Panc1 (cell line): ENCODE measurements around the gene UCP2. TPM values are rescaled to one million over a fixed set of nuclear protein-coding genes. Genes with fewer than 3 reads are reported as not detected.

Experiments used
- ATAC-seq: fragments of 200-7000 bp; cut with Tn5 transposase; 2 replicates; pipeline ENCODE4 v1.9.1; 2020; ENCODE audit warnings: mild to moderate bottlenecking, moderate library complexity
- BruUV-seq: library from RNA; stranded (reverse); fragments of 400-500 nt; replicated peaks from 2 replicates; lab custom pipeline; 2021; lab: Mats Ljungman, UMichigan
- CTCF ChIA-PET: fragments of 300-600 bp; sonication (Branson Sonifier 250); formaldehyde crosslinking; loops from one replicate; lab custom pipeline; 2022; ENCODE audit warnings: antibody characterized with exemption; lab: Charles Lee
- POLR2A ChIA-PET: fragments of 300-600 bp; sonication (Branson Sonifier 250); formaldehyde crosslinking; loops from one replicate; lab custom pipeline; 2022; ENCODE audit warnings: antibody characterized with exemption; lab: Charles Lee
- DNase-seq: peaks from one replicate; pipeline ENCODE4 v3.0.0-alpha.2; 2010; ENCODE audit warnings: low read depth, low spot score
- H3K27ac ChIP-seq: 2 replicates; pipeline ENCODE4 v1.5.1; 2011; ENCODE audit warnings: mild to moderate bottlenecking, low read length, inconsistent platforms
- H3K27me3 ChIP-seq: fragments of 200-500 bp; sonication (Bioruptor generic); 2 replicates; pipeline ENCODE4 v1.6.0; 2014; ENCODE audit warnings: low read length, inconsistent platforms; ENCODE audit not compliant: control insufficient read depth, insufficient read depth
- H3K36me3 ChIP-seq: fragments of 200-500 bp; sonication (Bioruptor generic); 2 replicates; pipeline ENCODE4 v1.5.1; 2014; ENCODE audit warnings: inconsistent platforms, mild to moderate bottlenecking, low read length, moderate library complexity; ENCODE audit not compliant: control insufficient read depth, insufficient read depth
- H3K4me1 ChIP-seq: 2 replicates; pipeline ENCODE4 v1.5.1; 2011; ENCODE audit warnings: inconsistent platforms, mild to moderate bottlenecking, low read length, moderate library complexity; ENCODE audit not compliant: control insufficient read depth, insufficient read depth
- H3K4me3 ChIP-seq, 2 experiments: 2 replicates each; pipeline ENCODE4 v1.5.1; 2011 to 2012; ENCODE audit warnings: low read depth in 2 of 2, low read length in 2 of 2, mild to moderate bottlenecking in 2 of 2, inconsistent platforms in 1 of 2, moderate library complexity in 1 of 2
- H3K9me3 ChIP-seq: fragments of 200-500 bp; sonication (Bioruptor generic); 2 replicates; pipeline ENCODE4 v1.5.1; 2014; ENCODE audit warnings: low read depth, mild to moderate bottlenecking, inconsistent platforms, low read length, moderate library complexity; ENCODE audit not compliant: control insufficient read depth, insufficient read depth
- POLR2AphosphoS5 ChIP-seq: IDR thresholded peaks from 2 replicates; pipeline ENCODE4 v1.6.1; 2012; ENCODE audit warnings: mild to moderate bottlenecking, low read depth, low read length, moderate library complexity
- REST ChIP-seq, 2 experiments: IDR thresholded peaks; 2 replicates each; pipeline ENCODE4 v1.6.1; 2011 to 2012; ENCODE audit warnings: low read depth in 2 of 2, control low read depth in 1 of 2, low read length in 1 of 2, mild to moderate bottlenecking in 1 of 2, moderate library complexity in 1 of 2; ENCODE audit not compliant: insufficient read depth in 1 of 2
- SIN3A ChIP-seq: IDR thresholded peaks from 2 replicates; pipeline ENCODE4 v1.6.1; 2012; ENCODE audit warnings: low read depth, mild to moderate bottlenecking, low read length, moderate library complexity, borderline replicate concordance; ENCODE audit not compliant: insufficient read depth
- TCF7L2 ChIP-seq: IDR thresholded peaks from 2 replicates; pipeline ENCODE4 v1.6.1; 2011; ENCODE audit warnings: mild to moderate bottlenecking, low read depth, low read length, inconsistent platforms
- in situ Hi-C: cut with HindIII; loops from 2 replicates; pipeline ENCODE4 v1.10.0; 2016; ENCODE audit warnings: low sequenced_read_pairs, low pct_unique_long_range_greater_than_20kb
- intact Hi-C: fragments of 100-400 bp; cut with micrococcal nuclease; formaldehyde crosslinking; loops from one replicate; pipeline ENCODE4 v1.10.0; 2022; ENCODE audit not compliant: unreplicated experiment
- total RNA-seq: library from RNA; stranded (reverse); gene quantifications from one replicate; pipeline ENCODE4 v1.2.1, GENCODE V29; 2021; ENCODE audit not compliant: unreplicated experiment
- TF ChIP-seq, protein P1 (sequence below): fragments of 450-650 bp; IDR thresholded peaks from 2 replicates; pipeline ENCODE4 v1.5.1; 2017; ENCODE audit warnings: mild to moderate bottlenecking

The UCP2 gene
- total RNA-seq, 1 experiment from 2014 or later: 68.8 TPM

- no TSS peak for BruUV-seq
Measured at GRCh38 chr11:73963861-73964260, 18.8 kb downstream of the UCP2 start.

DNA sequence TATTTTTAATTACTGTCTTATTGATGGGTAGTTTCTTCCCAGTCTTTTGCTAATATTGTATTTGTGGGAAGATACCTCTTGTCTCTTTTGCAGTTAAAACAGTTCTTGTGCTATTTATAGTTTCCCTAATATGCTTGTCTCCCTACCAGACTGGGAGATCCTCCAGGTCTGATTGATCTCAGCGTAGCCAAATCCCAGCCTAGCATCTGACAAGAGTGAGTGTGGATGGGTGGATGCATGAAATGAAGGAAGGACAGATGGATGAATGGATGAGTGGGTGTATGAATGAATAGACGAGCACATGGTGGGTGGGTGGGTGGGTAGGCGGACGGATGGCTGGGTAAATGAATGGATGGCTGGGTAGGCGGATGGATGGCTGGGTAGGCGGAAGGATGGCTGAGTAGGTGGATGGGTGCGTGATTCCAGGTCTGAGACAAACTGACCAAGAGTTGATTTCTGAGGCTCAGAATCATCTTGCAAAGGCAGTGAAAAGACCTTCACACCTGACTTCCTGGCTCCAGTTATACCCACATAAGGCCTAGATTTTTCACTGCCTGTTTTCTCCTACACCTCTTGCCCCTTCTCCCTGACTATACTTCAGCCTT lies 20.4 kb downstream of the UCP2 start:
- H3K9me3 ChIP-seq: no peaks in the 10 kb centered on the region
- no peak overlapping the region for H3K4me3 ChIP-seq
- peaks cover 9% of the 10 kb centered on the region for H3K4me1 ChIP-seq
- intact Hi-C loops (loop anchor here (10.0 kb wide), 1 partner anchor 133 kb away; no protein-coding TSS in a partner anchor), in situ Hi-C loops (no loop called here)
- ChIA-PET CTCF (no interaction called here), POLR2A (no interaction called here)
- no peaks in the 10 kb centered on the region for H3K36me3 ChIP-seq
- TF ChIP-seq, protein P1, sequence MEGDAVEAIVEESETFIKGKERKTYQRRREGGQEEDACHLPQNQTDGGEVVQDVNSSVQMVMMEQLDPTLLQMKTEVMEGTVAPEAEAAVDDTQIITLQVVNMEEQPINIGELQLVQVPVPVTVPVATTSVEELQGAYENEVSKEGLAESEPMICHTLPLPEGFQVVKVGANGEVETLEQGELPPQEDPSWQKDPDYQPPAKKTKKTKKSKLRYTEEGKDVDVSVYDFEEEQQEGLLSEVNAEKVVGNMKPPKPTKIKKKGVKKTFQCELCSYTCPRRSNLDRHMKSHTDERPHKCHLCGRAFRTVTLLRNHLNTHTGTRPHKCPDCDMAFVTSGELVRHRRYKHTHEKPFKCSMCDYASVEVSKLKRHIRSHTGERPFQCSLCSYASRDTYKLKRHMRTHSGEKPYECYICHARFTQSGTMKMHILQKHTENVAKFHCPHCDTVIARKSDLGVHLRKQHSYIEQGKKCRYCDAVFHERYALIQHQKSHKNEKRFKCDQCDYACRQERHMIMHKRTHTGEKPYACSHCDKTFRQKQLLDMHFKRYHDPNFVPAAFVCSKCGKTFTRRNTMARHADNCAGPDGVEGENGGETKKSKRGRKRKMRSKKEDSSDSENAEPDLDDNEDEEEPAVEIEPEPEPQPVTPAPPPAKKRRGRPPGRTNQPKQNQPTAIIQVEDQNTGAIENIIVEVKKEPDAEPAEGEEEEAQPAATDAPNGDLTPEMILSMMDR: no peak
- TF ChIP-seq SIN3A (no peak), TCF7L2 (no peak), POLR2AphosphoS5 (no peak), REST (IDR thresholded peaks at IDR 0.05; ENCODE audit: insufficient read depth in 1 of 2, low read depth in 2 of 2, low read length in 1 of 2) (no peak)
- no TSS peak for BruUV-seq
- H3K27me3 ChIP-seq: no peaks in the 10 kb centered on the region
- ATAC-seq (no peak), DNase-seq (no peak)
- no peak overlapping the region for H3K27ac ChIP-seq

More at GRCh38 chr11:73963861-73964260, 18.8 kb downstream of the UCP2 start:
- ChIA-PET POLR2A (no interaction called here), CTCF (interaction anchor here (0.6 to 1.2 kb wide), 4 partner anchors 32 to 292 kb away, joined by 3 to 6 read pairs (median 4); partner anchors contain the start of gene C2CD3)
- no peak overlapping the region for H3K4me3 ChIP-seq
- H3K27me3 ChIP-seq: no peaks in the 10 kb centered on the region
- in situ Hi-C loops: no loop called here
- H3K9me3 ChIP-seq: no peaks in the 10 kb centered on the region
- no peak for DNase-seq
- peaks cover 9% of the 10 kb centered on the region for H3K4me1 ChIP-seq
- intact Hi-C loops: loop anchor here (10.0 kb wide), 1 partner anchor 131 kb away; no protein-coding TSS in a partner anchor
- ATAC-seq: no peak
- no peaks in the 10 kb centered on the region for H3K36me3 ChIP-seq
- TF ChIP-seq POLR2AphosphoS5: no peak
- TF ChIP-seq SIN3A: no peak
- 0 out of 2 replicates have a peak overlapping the region, but pooled peaks have one; percentile 8 for H3K27ac ChIP-seq

- ChIA-PET CTCF (no interaction called here), POLR2A (no interaction called here)
- Histone ChIP-seq H3K4me1 (peaks cover 9% of the 10 kb centered on the region), H3K9me3 (no peaks in the 10 kb centered on the region), H3K27me3 (no peaks in the 10 kb centered on the region), H3K36me3 (no peaks in the 10 kb centered on the region), H3K27ac (no peak overlapping the region), H3K4me3 (no peak overlapping the region)
- intact Hi-C loops (loop anchor here (10.0 kb wide), 1 partner anchor 133 kb away; no protein-coding TSS in a partner anchor), in situ Hi-C loops (no loop called here)
- no TSS peak for BruUV-seq
- DNase-seq: no peak
- no peak for ATAC-seq
- no peak for TF ChIP-seq REST (IDR thresholded peaks at IDR 0.05; ENCODE audit: insufficient read depth in 1 of 2, low read depth in 2 of 2, low read length in 1 of 2)
- TF ChIP-seq, protein P1: no peak
Measured at GRCh38 chr11:73961321-73961720, 21.3 kb downstream of the UCP2 start.
